HG02970 (cell line): Measurements from ENCODE around the gene POLR3B.
"Not testable (repeated sequence)": the region's sequence is repeated elsewhere in the genome, so short reads cannot be mapped to it uniquely, and the experiment has no call there.

ENCODE experiments used
- ATAC-seq: cut with Tn5 transposase; IDR thresholded peaks from one replicate; pipeline ENCODE4 v1.9.1; 2021; ENCODE audit warnings: mild to moderate bottlenecking, moderate library complexity, moderate number of reproducible peaks; ENCODE audit not compliant: unreplicated experiment, low FRiP score

Gene POLR3B

GRCh38 chr12:106357549-106358395, at the start of gene POLR3B:
Gene POLR3B (plus strand): TSS chr12:106357748. CDS start chr12:106357880, 132 bp downstream.
- ATAC-seq: peak; percentile 91

- ATAC-seq: no peak
Observed at GRCh38 chr12:106308121-106308520, 49.4 kb upstream of the POLR3B start.

GRCh38 chr12:106308611-106309010, 48.9 kb upstream of the POLR3B start:
- no peak for ATAC-seq

- ATAC-seq: no peak
Observed at GRCh38 chr12:106309671-106310505, 47.7 kb upstream of the POLR3B start.

GRCh38 chr12:106310687-106311086, 46.9 kb upstream of the POLR3B start:
- ATAC-seq: no peak

- no peak for ATAC-seq
Observed at GRCh38 chr12:106311139-106311538, 46.4 kb upstream of the POLR3B start.

GRCh38 chr12:106313413-106313812, 44.1 kb upstream of the POLR3B start:
- ATAC-seq: not testable (repeated sequence)

- no peak for ATAC-seq
Observed at GRCh38 chr12:106315523-106315922, 42.0 kb upstream of the POLR3B start.

GRCh38 chr12:106317406-106318082, 40.0 kb upstream of the POLR3B start:
- no peak for ATAC-seq

GRCh38 chr12:106321139-106321850, 36.3 kb upstream of the POLR3B start:
- no peak for ATAC-seq

GRCh38 chr12:106323537-106323936, 34.0 kb upstream of the POLR3B start:
- no peak for ATAC-seq

- no peak for ATAC-seq
Observed at GRCh38 chr12:106327309-106327869, 30.2 kb upstream of the POLR3B start.

- ATAC-seq: no peak
Observed at GRCh38 chr12:106328735-106329134, 28.8 kb upstream of the POLR3B start.

- no peak for ATAC-seq
Observed at GRCh38 chr12:106329231-106329982, 28.1 kb upstream of the POLR3B start.

- ATAC-seq: no peak
Observed at GRCh38 chr12:106331599-106331998, 25.9 kb upstream of the POLR3B start.

- no peak for ATAC-seq
Observed at GRCh38 chr12:106332536-106332935, 25.0 kb upstream of the POLR3B start.

GRCh38 chr12:106333010-106333409, 24.5 kb upstream of the POLR3B start:
- no peak for ATAC-seq

GRCh38 chr12:106333756-106334155, 23.8 kb upstream of the POLR3B start:
- ATAC-seq: no peak
